Lung (tissue), 12 donors: ENCODE results near the gene SDK1. TPM values are rescaled to one million over a fixed set of nuclear protein-coding genes. Genes with fewer than 3 reads are reported as not detected.
A peak's percentile ranks its signal among the peaks of the same experiment; 100 is the strongest.

Experiments
- ATAC-seq: fragments of 200-7000 bp; cut with Tn5 transposase; one replicate; pipeline ENCODE4 v1.9.1; 2020; ENCODE audit warnings: moderate number of reproducible peaks; ENCODE audit not compliant: insufficient read depth, low FRiP score
- DNase-seq, 3 donors: peaks; one replicate each; pipeline ENCODE4 v3.0.0-alpha.2; 2013 to 2017
- H3K27ac ChIP-seq, 2 donors: one replicate each; pipeline ENCODE4 v1.5.1; 2013; ENCODE audit warnings: mild to moderate bottlenecking in 2 of 2, moderate library complexity in 2 of 2, control low read depth in 1 of 2, inconsistent platforms in 1 of 2, low read depth in 1 of 2, low read length in 1 of 2
- H3K27me3 ChIP-seq, 3 donors: one replicate each; pipeline ENCODE4 v1.5.1; 2013; ENCODE audit warnings: low read length in 2 of 3; ENCODE audit not compliant: control insufficient read depth in 3 of 3, insufficient read depth in 3 of 3
- H3K36me3 ChIP-seq, 4 donors: one replicate each; pipeline ENCODE4 v1.5.1; 2013; ENCODE audit warnings: low read length in 4 of 4, mild to moderate bottlenecking in 1 of 4, moderate library complexity in 1 of 4; ENCODE audit not compliant: control insufficient read depth in 4 of 4, insufficient read depth in 4 of 4
- H3K4me1 ChIP-seq, 5 donors: one replicate each; pipeline ENCODE4 v1.5.1; 2013; ENCODE audit warnings: low read length in 5 of 5, mild to moderate bottlenecking in 2 of 5, moderate library complexity in 1 of 5; ENCODE audit not compliant: control insufficient read depth in 5 of 5, insufficient read depth in 5 of 5
- H3K4me3 ChIP-seq: one replicate; pipeline ENCODE4 v1.5.1; 2013; ENCODE audit warnings: mild to moderate bottlenecking, control low read depth, moderate library complexity
- H3K9ac ChIP-seq, 2 donors: one replicate each; pipeline ENCODE4 v1.5.1; 2013; ENCODE audit warnings: low read length in 2 of 2, control low read depth in 1 of 2; ENCODE audit not compliant: insufficient read depth in 1 of 2
- H3K9me3 ChIP-seq, 4 donors: one replicate each; pipeline ENCODE4 v1.5.1; 2013; ENCODE audit warnings: low read length in 3 of 4, mild to moderate bottlenecking in 1 of 4, moderate library complexity in 1 of 4; ENCODE audit not compliant: control insufficient read depth in 4 of 4, insufficient read depth in 3 of 4
- CTCF ChIP-seq: IDR thresholded peaks from 2 replicates; pipeline ENCODE4 v1.5.1; 2012; ENCODE audit warnings: mild to moderate bottlenecking; ENCODE audit errors: control extremely low read depth, extremely low read depth
- WGBS, 2 donors: extraction: QIAGEN DNeasy Blood & Tissue Kit; methylation state at CpG; one replicate each; pipeline ENCODE4 v1.1.7; 2013; 5-methylcytosine and 5-hydroxymethylcytosine counted together
- polyA plus RNA-seq, 2 donors: library from polyadenylated mRNA; stranded (reverse); fragments of 200-250 nt; gene quantifications; one replicate each; pipeline ENCODE4 v1.2.1, GENCODE V29; 2013
- total RNA-seq, 2 donors: library from RNA; depleted of rRNA in 1 of 2; stranded (reverse); fragments of >200 nt in 1 of 2; gene quantifications; one replicate each; pipeline ENCODE4 v1.2.1, GENCODE V29; 2014 to 2021
- donor health status: control.
- donor health status: control.
- donor health status: Bipolar disorder and iron deficiency.
- donor health status: healthy.
- donor health status: DM: yes; HTN: yes; CAD: no.

The SDK1 gene
- total and polyA plus RNA-seq, 4 donors: 3.7 to 30.1 (median 12.7) TPM

GRCh38 chr7:3922175-3922635 lies 621.2 kb downstream of the SDK1 start:
- Histone ChIP-seq H3K4me3 (no peak overlapping the region), H3K4me1 (peaks cover 0 to 12% (median 0%) of the 10 kb centered on the region in 5 donors), H3K27me3 (no peaks in the 10 kb centered on the region), H3K27ac (no peak overlapping the region), H3K9me3 (no peaks in the 10 kb centered on the region), H3K36me3 (no peaks in the 10 kb centered on the region), H3K9ac (peak overlapping the region in 1 of 2 donors; percentile 4)
- no peak for TF ChIP-seq CTCF
- DNase-seq (peak; percentile 48 to 79 (median 65)), ATAC-seq (no peak)
- 52 to 62% methylated on average over 10 of the region's 10 CpGs for WGBS, 2 donors

GRCh38 chr7:3923307-3923918 lies 622.4 kb downstream of the SDK1 start:
- no peak for DNase-seq

GRCh38 chr7:3924277-3924676 lies 623.2 kb downstream of the SDK1 start:
- Histone ChIP-seq H3K36me3 (no peaks in the 10 kb centered on the region), H3K27me3 (no peaks in the 10 kb centered on the region), H3K9ac (no peak overlapping the region), H3K9me3 (no peaks in the 10 kb centered on the region), H3K4me3 (no peak overlapping the region), H3K27ac (no peak overlapping the region), H3K4me1 (peaks cover 0 to 19% (median 4%) of the 10 kb centered on the region in 5 donors)
- no peak for DNase-seq
- no peak for TF ChIP-seq CTCF
- WGBS, 2 donors: 86 to 89% methylated on average over 14 of the region's 14 CpGs
- no peak for ATAC-seq

More at GRCh38 chr7:3923307-3923918, 622.4 kb downstream of the SDK1 start:
- Histone ChIP-seq H3K4me1 (peaks cover 0 to 12% (median 0%) of the 10 kb centered on the region in 5 donors), H3K36me3 (no peaks in the 10 kb centered on the region), H3K27me3 (no peaks in the 10 kb centered on the region), H3K4me3 (no peak overlapping the region), H3K9me3 (no peaks in the 10 kb centered on the region), H3K27ac (no peak overlapping the region), H3K9ac (no peak overlapping the region)
- no peak for TF ChIP-seq CTCF
- WGBS, 2 donors: 76 to 89% methylated on average over 10 of the region's 10 CpGs
- ATAC-seq: peak; percentile 10
